NCI-H1048 (cell line): ENCODE measurements around the gene INF2.

Source experiments
- DNase-seq: peaks from one replicate; lab custom pipeline; 2025; lab: John Stamatoyannopoulos, UW

The INF2 gene

DNA sequence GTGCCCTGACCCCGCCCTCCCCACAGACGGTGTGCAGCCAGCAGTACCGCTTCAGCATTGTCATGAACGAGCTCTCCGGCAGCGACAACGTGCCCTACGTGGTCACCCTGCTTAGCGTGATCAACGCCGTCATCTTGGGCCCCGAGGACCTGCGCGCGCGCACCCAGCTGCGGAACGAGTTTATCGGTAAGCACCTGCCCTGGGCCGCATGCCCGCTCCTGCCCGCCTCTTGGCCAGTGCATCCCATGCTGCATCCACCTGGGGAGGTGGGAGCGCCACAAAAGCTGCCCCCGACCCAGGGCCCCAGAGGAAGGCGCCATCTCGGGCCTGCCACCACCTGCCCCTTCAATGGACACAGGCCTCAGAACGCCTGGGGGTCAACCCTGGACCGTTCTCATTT lies 13.9 kb downstream of the INF2 start:
- DNase-seq = no peak

DNA sequence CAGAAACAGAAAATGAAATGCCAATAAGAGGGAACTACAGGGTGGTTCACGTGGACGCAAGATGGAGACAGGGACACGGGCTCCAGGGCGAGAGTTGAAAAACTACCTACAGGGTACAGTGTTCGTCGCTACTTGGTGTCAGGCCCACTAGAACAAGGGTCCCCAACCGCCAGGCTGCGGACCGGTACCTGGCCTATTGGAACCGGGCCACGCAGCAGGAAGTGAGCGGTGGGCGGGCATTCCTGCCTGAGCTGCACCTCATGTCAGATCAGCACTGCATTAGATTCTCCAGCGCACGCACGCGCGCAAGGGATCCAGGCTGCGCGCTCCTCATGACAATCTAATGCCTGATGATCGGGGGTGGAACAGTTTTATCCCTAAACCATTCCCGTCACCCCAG lies 14.8 kb downstream of the INF2 start:
- DNase-seq = no peak

DNA sequence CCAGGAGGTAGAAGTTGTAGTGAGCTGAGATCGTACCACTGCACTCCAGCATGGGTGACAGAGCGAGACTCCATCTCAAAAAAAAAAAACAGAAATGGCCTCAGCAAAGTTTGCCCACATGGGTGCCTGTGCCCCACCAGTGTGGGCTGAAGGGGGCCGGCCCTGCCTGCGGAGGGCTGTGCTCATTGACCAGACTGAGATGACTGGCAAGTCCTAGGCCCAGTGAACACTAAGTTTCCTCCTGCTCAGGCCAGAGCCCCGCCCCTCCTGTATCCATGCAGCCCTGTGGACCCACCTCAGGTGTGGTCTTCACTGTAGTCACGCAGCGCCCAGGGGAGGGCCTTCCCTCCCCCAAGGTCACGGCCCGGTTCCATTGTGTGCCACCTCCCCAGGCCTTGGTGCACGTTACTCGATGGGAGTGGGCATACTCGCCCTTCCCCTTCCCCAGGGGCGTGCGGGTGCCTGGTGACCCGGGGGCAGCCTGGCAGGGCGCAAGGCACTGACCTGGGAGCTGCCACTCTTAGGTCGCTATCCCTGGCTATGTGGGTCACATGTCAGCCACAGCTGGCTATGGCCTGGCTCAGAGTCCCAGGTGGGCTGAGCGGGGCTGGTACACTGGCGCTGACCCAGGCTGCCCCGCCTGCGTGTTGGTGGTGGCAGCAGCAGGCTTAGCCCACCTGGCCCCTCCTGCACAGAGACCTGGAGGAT lies 16.1 kb downstream of the INF2 start:
- no peak for DNase-seq

- no peak for DNase-seq
These were observed 17.6 kb downstream of the INF2 start for GRCh38 chr14:104706733-104707607.

- no peak for DNase-seq
These were observed 18.5 kb downstream of the INF2 start for GRCh38 chr14:104707608-104708595.

DNA sequence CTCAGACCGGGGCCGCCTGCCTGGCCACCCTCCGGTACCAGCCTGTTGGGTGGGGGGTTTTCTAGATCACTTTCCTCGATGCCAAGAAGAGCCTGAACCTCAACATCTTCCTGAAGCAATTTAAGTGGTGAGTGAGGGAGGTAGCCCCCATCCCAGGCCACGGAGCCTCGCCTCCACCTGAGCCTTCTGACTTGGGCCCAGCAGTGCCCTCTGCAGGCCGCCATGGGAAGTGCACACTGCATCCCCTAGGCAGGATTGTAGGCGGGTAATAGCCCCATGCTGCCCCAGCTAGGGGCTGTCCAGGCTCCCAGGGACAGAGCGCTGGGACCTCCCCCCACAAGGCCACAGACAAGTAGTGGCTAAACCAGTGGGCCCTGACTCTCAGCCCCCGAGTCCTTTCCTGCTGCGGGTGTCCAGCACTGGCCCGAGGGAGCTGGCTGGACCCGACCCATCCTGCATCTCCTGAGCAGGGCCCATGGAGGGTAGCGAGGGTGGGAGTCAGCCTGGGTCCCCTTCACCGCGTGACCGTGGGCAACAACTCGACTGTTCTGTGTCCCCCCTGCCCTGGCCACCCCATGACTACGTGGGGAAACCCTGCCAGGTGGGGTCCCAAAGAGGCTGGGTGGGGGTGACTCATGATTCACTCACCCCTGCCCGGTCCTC lies 19.3 kb downstream of the INF2 start:
- DNase-seq = peak; percentile 65

GRCh38 chr14:104709387-104710039 lies 20.1 kb downstream of the INF2 start:
- DNase-seq = no peak

DNA sequence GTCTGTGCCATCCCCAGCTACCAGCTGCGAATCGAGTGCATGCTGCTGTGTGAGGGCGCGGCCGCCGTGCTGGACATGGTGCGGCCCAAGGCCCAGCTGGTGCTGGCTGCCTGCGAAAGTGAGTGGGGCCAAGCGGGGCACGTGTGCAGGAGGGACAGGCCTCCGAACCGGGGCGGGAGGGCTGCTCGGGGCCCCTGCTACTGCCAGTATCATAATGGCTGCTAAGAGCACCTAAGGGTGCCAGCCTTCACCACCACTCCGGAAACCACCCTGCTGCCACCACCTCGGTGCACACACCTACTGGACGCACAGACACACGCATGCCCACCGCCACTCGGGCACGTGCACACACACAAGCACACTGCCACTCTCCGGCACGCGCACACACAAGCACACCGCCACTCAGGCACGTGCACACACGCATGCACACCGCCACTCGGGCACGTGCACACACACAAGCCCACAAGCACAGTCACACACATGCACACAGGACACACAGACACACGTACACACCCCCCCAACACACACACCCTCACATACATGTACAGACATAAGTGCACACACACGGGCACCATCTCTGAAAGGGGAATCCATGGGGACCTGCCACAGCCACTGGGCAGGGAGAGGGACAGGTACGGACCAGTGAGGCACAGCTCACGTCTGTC lies 20.8 kb downstream of the INF2 start:
- no peak for DNase-seq

GRCh38 chr14:104712881-104713734 lies 23.7 kb downstream of the INF2 start:
- DNase-seq = no peak

- no peak for DNase-seq
These were observed 24.6 kb downstream of the INF2 start for GRCh38 chr14:104714066-104714465.

GRCh38 chr14:104714681-104715080 lies 25.3 kb downstream of the INF2 start:
- DNase-seq = no peak

- no peak for DNase-seq
These were observed 26.0 kb downstream of the INF2 start for GRCh38 chr14:104715416-104715815.

- no peak for DNase-seq
These were observed 26.5 kb downstream of the INF2 start for GRCh38 chr14:104715871-104716270.

GRCh38 chr14:104717137-104717536 lies 27.7 kb downstream of the INF2 start:
- DNase-seq = no peak

DNA sequence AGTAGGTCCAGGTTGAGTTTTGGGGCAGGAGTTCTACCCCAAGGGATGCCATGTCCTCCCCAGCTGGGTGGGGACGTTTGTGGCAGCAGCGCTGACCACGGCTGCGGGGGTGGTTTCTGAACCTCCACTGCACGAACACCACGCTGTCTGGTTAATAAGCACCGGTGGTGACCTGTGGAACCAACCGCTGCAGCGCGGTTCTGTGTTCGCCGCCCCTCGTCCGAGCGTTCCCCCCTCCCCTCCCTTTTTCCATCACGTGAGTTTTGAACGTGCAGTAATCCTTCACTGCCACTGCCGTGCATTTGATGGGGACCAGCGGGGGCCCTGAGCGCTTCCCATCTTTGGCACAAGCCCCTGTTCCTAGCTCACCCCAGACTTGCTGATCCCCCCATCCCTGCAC lies 28.2 kb downstream of the INF2 start:
- no peak for DNase-seq

DNA sequence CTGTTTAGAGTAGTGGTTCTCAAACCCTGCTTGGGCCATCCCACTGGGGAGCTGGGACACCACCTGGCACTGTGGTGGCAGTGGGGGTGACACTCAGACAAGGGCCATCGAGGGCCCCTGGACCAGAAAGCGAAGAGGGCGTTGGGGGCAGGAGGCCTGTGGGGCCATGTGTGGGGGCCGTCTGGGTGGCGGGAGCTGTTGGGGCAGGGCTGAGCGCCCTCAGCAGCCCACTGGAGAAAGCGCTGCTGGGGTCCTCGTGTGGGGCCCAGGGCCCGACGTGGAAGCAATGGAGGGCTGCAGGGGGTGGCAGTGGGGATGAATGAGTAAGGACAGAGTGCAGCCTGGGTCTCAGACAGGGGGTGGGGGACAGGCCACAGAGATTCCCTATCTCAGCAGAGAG lies 28.7 kb downstream of the INF2 start:
- no peak for DNase-seq

GRCh38 chr14:104718871-104719270 lies 29.5 kb downstream of the INF2 start:
- DNase-seq = no peak

DNA sequence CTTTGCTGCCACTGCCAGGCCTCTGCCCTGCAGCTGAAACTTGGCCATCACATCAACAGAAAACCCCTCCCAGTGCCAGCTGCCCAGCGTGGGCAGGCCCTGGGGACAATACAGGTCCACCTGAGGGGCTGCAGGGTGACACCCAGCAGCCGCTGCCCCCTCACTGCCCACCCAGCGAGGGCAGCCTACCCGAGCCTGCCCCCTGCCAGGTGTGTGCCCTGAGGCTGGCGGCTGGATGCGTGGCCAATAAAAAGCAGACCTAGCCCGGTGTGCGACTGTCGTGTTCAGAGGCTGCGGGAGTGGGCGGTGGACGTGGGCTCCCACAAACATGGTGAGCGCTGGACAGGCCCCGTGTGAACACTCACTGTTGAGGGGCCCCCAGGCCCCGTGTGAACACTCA lies 29.9 kb downstream of the INF2 start:
- DNase-seq = no peak
